Osteoblast (primary cell): ENCODE results near the gene RHBDL1. TPM values are rescaled to one million over a fixed set of nuclear protein-coding genes. Genes with fewer than 3 reads are reported as not detected.

ENCODE experiments used
- DNase-seq: peaks from one replicate; pipeline ENCODE4 v3.0.0; 2011; ENCODE audit warnings: low spot score, mixed read lengths; ENCODE audit not compliant: insufficient read length; ENCODE audit errors: missing footprints
- H2AFZ ChIP-seq: 2 replicates; pipeline ENCODE4 v1.6.0; 2011; ENCODE audit warnings: mild to moderate bottlenecking, low read length
- H3K27ac ChIP-seq: 2 replicates; pipeline ENCODE4 v1.5.1; 2011; ENCODE audit warnings: mild to moderate bottlenecking, low read depth, low read length, moderate library complexity
- H3K27me3 ChIP-seq: 2 replicates; pipeline ENCODE4 v1.6.0; 2012; ENCODE audit warnings: mild to moderate bottlenecking, control low read depth, inconsistent platforms, low read length, moderate library complexity; ENCODE audit not compliant: insufficient read depth
- H3K36me3 ChIP-seq: 2 replicates; pipeline ENCODE4 v1.5.1; 2011; ENCODE audit warnings: mild to moderate bottlenecking, low read length, control low read depth, moderate library complexity; ENCODE audit not compliant: insufficient read depth
- H3K4me1 ChIP-seq: 2 replicates; pipeline ENCODE4 v1.5.1; 2011; ENCODE audit warnings: mild to moderate bottlenecking, low read length, control low read depth, moderate library complexity; ENCODE audit not compliant: insufficient read depth
- H3K4me2 ChIP-seq: 2 replicates; pipeline ENCODE4 v1.6.0; 2011; ENCODE audit warnings: mild to moderate bottlenecking, low read length; ENCODE audit not compliant: insufficient read depth
- H3K4me3 ChIP-seq: fragments of 200-600 bp; sonication (generic); 3 replicates; pipeline ENCODE4 v1.5.1; 2012; ENCODE audit warnings: mild to moderate bottlenecking, low read length, inconsistent platforms; ENCODE audit not compliant: insufficient read depth
- H3K79me2 ChIP-seq: 2 replicates; pipeline ENCODE4 v1.6.0; 2012; ENCODE audit warnings: mild to moderate bottlenecking, low read length, control low read depth, inconsistent platforms; ENCODE audit not compliant: insufficient read depth
- H3K9me3 ChIP-seq: 2 replicates; pipeline ENCODE4 v1.5.1; 2011; ENCODE audit warnings: low read depth, low read length, control low read depth
- H4K20me1 ChIP-seq: 2 replicates; pipeline ENCODE4 v1.6.0; 2012; ENCODE audit warnings: mild to moderate bottlenecking, low read length, control low read depth; ENCODE audit not compliant: insufficient read depth
- total RNA-seq: library from RNA; depleted of rRNA; stranded (reverse); fragments of >200 nt; gene quantifications from 2 replicates; pipeline ENCODE4 v1.2.3, GENCODE V29; 2012
- TF ChIP-seq, protein P1 (sequence below): IDR thresholded peaks from 2 replicates; pipeline ENCODE4 v1.5.1; 2011; ENCODE audit warnings: mild to moderate bottlenecking, low read depth, low read length, moderate library complexity; ENCODE audit errors: extremely low read depth

RHBDL1 gene
- total RNA-seq, 1 donor = 1.1 TPM

DNA sequence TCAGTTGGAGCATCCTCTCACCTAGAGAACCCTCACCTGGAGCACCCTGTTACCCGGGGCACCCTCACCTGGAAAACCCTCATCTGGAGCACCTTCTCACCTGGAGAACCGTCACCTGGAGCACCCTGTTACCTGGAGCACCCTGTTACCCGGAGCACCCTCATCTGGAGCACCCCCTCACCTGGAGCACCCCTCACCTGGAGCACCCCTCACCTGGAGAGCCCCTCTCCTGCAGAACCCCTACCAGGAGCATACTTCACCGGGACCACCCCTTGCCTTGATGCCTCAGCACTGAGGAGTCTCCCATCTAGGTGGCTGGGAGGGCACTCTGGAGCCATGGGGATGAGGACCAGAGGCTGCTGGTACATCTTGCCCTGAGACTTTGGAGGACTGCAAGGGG, 33.5 kb downstream of the RHBDL1 start:
- Histone ChIP-seq H3K27ac (no peak overlapping the region), H3K4me2 (no peak overlapping the region), H4K20me1 (peaks cover 7% of the 10 kb centered on the region), H3K79me2 (no peaks in the 10 kb centered on the region), H3K27me3 (peaks cover 47% of the 10 kb centered on the region), H3K4me3 (no peak overlapping the region), H3K4me1 (peaks cover 6% of the 10 kb centered on the region), H3K36me3 (no peaks in the 10 kb centered on the region), H2AFZ (no peak overlapping the region), H3K9me3 (no peaks in the 10 kb centered on the region)
- TF ChIP-seq, protein P1, sequence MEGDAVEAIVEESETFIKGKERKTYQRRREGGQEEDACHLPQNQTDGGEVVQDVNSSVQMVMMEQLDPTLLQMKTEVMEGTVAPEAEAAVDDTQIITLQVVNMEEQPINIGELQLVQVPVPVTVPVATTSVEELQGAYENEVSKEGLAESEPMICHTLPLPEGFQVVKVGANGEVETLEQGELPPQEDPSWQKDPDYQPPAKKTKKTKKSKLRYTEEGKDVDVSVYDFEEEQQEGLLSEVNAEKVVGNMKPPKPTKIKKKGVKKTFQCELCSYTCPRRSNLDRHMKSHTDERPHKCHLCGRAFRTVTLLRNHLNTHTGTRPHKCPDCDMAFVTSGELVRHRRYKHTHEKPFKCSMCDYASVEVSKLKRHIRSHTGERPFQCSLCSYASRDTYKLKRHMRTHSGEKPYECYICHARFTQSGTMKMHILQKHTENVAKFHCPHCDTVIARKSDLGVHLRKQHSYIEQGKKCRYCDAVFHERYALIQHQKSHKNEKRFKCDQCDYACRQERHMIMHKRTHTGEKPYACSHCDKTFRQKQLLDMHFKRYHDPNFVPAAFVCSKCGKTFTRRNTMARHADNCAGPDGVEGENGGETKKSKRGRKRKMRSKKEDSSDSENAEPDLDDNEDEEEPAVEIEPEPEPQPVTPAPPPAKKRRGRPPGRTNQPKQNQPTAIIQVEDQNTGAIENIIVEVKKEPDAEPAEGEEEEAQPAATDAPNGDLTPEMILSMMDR = no peak
- no peak for DNase-seq

DNA sequence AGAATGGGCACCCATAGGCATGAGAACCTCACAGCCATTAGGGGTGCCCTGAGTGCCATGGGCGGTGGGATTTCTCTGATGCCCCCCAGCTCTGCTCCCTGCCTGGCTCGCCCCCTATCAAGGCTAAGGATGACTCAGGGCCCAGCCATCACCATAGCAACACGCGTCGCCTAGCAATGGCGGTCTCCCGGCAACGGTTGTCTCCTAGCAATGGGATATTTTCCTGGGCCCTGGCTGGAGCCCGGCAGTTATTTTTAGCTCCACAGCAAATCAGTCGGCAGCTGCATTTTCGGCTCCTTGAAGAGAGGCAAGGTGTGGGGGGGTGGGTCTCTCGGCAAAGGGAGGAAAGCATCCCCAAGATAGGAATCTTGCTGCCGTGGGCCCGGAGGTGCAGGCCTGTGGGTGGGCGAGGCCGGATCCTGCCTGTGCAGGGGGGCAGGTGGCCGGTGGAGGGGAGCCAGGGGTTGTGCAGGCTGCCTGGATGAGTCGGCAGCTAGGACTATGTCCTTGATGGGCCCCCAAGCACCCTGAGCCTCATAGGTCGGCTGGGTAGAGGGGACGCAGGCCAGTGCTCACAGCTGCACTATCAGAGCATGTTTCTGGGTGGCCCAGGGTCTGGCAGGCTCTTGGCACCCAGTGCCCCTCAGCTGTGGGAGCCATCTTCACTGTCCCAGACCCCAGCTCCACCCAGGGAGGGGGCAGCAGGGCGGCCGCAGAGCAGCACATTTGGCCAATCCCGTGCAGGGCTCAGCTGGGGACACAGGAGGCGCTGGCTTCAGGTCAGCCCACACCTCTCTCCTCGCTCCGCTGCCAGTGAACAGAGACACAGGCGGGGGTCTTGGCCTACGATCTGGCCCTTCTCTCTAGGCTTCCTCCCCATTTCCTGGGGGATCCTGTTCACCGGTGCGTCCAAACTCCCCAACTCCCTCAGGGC, 34.4 kb downstream of the RHBDL1 start:
- H3K4me2 ChIP-seq = no peak overlapping the region

DNA sequence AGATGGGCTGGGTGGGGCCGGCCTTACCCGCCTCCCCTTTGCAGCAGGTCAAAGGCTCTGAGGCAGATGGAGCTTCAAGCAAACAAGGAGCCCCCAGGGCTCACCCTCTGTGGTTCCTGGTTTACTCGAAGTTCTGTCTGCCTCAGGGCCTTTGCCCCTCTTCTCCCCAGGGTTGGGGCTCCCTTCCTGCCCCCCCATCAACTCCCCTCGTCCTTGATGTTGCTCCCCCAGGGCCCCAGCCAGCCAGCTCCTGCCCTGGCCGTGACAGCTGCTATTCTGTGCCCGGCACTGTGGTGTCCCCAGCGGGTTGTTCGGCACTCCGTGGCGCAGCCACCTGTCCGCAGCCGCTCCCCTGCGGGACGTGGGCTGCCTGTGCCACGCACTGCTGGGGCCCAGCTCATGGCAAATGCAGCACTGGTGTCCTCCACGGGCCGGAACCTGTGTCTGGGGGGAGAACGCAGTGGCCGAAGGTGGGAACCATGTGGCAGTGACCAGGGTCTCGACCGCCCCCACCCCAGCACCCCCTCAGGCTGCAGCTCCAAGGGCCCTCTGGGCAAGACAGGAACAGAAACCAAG, 35.1 kb downstream of the RHBDL1 start:
- Histone ChIP-seq H3K27ac (no peak overlapping the region), H3K4me2 (no peak overlapping the region), H3K4me3 (no peak overlapping the region), H3K9me3 (no peaks in the 10 kb centered on the region), H3K36me3 (no peaks in the 10 kb centered on the region), H3K79me2 (no peaks in the 10 kb centered on the region), H3K4me1 (peaks cover 9% of the 10 kb centered on the region), H4K20me1 (peaks cover 4% of the 10 kb centered on the region), H3K27me3 (peaks cover 36% of the 10 kb centered on the region), H2AFZ (no peak overlapping the region)
- TF ChIP-seq, protein P1 = no peak
- DNase-seq = no peak

More for the DNA sequence above, 34.4 kb downstream of the RHBDL1 start:
- Histone ChIP-seq H2AFZ (no peak overlapping the region), H3K27ac (no peak overlapping the region), H4K20me1 (peaks cover 4% of the 10 kb centered on the region), H3K36me3 (no peaks in the 10 kb centered on the region), H3K4me3 (peak overlapping the region; percentile 39), H3K4me1 (peaks cover 9% of the 10 kb centered on the region), H3K27me3 (peaks cover 39% of the 10 kb centered on the region), H3K9me3 (no peaks in the 10 kb centered on the region), H3K79me2 (no peaks in the 10 kb centered on the region)
- TF ChIP-seq, protein P1 = no peak
- peak; percentile 100 for DNase-seq

DNA sequence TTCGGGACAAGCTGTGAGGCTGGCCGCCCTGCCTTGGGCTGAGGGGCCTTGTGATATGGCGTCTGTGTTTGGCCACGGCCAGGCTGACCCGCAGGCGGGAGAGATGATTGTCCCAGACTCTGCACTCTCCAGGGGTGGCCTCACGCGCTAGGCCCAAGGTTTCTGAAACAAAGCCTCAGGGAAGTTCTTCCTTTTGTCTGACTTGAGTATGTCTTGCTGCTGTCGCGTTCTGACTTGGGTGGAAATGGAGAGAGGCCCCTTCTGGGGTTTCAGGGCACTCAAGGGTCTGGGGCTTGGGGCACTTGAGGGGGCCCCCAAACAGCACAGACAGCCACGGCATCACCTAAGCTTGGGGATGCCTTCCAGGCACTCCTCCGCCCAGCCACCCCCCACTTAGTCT, 35.6 kb downstream of the RHBDL1 start:
- H3K4me2 ChIP-seq = no peak overlapping the region
- no peak overlapping the region for H2AFZ ChIP-seq
- no peaks in the 10 kb centered on the region for H3K36me3 ChIP-seq
- H3K9me3 ChIP-seq = no peaks in the 10 kb centered on the region
- H3K79me2 ChIP-seq = no peaks in the 10 kb centered on the region
- TF ChIP-seq, protein P1 = no peak
- H3K4me1 ChIP-seq = peaks cover 13% of the 10 kb centered on the region
- H3K27ac ChIP-seq = no peak overlapping the region
- no peak for DNase-seq
- H3K4me3 ChIP-seq = no peak overlapping the region
- peaks cover 4% of the 10 kb centered on the region for H4K20me1 ChIP-seq
- H3K27me3 ChIP-seq = peaks cover 36% of the 10 kb centered on the region
